GM19193 (cell line): ENCODE measurements around the gene PDIA5.

Experiments
- POLR2A ChIP-seq: IDR thresholded peaks from 4 replicates; pipeline ENCODE4 v1.6.1; 2011; ENCODE audit not compliant: insufficient read depth, insufficient read length; ENCODE audit errors: extremely low read depth

PDIA5 gene

DNA sequence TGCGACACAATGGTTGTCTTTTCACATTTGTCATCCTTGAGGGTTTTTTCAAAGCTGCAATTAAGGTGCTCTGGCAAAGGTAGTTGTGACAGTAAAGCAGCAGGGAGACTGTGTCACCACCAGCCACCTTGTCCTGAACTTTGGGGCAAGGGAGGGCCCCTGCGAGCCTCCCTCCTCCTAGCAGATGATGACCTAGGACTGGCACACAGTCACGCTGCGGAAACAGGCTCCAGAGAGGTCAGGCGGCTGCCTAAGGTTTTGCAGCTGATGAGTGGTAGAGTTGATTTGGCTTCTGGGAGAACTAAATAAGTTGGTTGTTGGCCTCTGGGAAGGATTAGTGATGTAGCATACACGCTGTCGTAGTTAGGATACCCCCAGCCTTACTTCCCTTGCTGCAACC, 62.7 kb downstream of the PDIA5 start:
- no peak for TF ChIP-seq POLR2A

DNA sequence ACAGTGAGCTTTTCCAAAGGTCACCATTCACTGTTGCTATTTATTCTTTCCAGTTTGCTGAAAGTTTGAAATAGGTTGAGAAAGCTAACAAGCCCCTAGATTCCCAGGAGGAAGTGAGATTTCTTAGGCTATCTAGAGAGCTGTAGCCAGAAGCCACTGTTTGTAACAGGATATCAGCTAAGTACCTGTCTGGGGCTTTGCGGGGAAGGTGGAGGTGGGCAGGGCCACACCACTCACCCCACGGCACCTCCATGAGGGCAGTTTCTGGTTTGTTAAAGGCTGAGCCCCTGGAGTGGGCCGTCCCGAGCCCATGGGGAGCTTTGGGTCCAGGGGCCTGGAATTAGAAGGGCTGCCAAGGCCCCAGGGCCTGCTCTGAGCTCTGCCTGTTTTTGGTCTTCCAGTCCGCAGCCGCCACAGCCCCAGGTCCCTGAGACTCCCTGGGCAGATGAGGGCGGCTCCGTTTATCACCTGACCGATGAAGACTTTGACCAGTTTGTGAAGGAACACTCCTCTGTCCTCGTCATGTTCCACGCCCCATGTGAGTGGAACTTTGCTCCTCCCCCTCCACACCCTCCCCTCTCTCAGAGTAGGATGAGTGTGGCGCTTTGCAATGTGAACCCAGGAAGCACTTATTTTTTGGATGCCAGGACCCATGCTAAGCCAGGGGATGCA, 63.4 kb downstream of the PDIA5 start:
- no peak for TF ChIP-seq POLR2A

GRCh38 chr3:123134671-123135070, 67.8 kb downstream of the PDIA5 start:
- no peak for TF ChIP-seq POLR2A

- no peak for TF ChIP-seq POLR2A
Observed at GRCh38 chr3:123137001-123137400, 70.2 kb downstream of the PDIA5 start.

- no peak for TF ChIP-seq POLR2A
Observed at GRCh38 chr3:123138839-123139444, 72.1 kb downstream of the PDIA5 start.

GRCh38 chr3:123139522-123139921, 72.7 kb downstream of the PDIA5 start:
- TF ChIP-seq POLR2A: no peak

DNA sequence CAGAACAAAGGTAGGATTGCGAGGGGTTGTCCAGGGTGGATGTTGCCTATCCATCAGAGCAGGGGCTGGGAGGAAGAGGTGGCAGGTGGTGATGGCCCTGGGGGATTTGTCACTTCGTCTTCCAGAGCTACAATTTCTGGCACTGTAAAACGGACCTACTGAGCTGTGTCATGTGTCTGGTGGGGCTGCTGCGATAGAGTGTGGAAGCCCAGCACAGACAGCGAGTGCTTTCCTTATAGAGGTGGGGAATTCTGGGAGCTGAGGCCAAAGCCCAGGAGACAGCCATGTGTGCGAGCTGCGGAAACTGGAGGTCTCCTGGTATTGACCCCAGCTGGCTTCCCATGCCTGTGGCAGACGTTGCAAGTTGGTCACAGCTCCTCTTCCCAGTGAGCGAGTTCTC, 73.7 kb downstream of the PDIA5 start:
- TF ChIP-seq POLR2A: no peak

GRCh38 chr3:123141276-123141675, 74.5 kb downstream of the PDIA5 start:
- no peak for TF ChIP-seq POLR2A

GRCh38 chr3:123143669-123144411, 77.0 kb downstream of the PDIA5 start:
- no peak for TF ChIP-seq POLR2A

DNA sequence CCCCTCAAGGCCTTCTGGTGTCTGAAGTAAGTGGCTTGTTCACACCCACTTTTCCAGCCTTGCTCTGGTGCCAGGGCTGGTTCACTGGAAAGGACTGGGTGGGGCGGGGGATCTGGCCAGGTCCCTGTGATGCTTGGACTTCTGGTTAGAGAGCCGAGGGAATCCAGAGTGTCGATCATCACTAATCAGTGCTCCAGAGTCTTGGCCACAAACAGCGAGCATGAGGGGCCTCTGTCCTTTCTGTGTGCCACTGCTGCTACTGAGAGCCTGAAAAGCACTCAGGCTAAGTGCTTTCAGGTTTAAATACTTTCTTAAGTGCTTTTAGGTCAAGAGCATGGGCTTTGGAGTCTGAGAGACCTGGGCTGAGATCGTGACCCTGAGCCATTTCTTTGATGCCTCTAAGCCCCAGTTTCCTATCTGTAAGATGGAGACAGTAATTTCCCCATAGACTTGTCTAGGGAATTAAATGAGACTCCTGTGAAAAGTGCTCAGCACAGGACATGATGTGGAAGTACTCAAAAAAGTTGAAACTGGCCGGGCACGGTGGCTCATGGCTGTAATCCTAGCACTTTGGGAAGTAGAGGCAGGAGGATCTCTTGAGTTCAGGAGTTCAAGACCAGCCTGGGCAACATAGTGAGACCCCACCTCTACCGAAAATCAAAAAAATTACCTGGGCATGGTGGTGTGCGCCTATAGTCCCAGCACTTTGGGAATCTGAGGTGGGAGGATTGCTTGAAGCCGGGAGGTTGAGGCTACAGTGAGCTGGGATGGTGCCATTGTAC, 81.1 kb downstream of the PDIA5 start:
- TF ChIP-seq POLR2A: no peak

GRCh38 chr3:123148772-123149171, 81.9 kb downstream of the PDIA5 start:
- TF ChIP-seq POLR2A: no peak

DNA sequence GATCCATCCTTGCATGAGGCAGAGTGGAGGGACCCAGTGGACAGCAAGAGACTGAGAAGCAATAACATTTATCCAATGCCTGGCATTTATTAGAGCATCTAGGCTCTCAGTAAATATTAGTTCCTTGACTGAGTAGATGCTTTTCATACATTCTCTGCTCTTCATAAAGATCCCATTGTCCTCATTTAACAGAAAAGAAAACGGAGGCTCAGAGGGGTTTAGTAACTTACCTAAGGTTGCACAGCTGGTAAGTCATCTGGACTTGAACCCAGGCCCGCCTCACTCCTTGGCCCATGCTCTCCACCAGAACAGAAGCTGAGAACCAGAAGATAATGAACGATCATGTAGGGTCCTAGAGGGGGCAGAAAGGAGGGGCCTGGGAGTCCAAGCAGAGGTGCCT, 82.7 kb downstream of the PDIA5 start:
- TF ChIP-seq POLR2A: no peak

DNA sequence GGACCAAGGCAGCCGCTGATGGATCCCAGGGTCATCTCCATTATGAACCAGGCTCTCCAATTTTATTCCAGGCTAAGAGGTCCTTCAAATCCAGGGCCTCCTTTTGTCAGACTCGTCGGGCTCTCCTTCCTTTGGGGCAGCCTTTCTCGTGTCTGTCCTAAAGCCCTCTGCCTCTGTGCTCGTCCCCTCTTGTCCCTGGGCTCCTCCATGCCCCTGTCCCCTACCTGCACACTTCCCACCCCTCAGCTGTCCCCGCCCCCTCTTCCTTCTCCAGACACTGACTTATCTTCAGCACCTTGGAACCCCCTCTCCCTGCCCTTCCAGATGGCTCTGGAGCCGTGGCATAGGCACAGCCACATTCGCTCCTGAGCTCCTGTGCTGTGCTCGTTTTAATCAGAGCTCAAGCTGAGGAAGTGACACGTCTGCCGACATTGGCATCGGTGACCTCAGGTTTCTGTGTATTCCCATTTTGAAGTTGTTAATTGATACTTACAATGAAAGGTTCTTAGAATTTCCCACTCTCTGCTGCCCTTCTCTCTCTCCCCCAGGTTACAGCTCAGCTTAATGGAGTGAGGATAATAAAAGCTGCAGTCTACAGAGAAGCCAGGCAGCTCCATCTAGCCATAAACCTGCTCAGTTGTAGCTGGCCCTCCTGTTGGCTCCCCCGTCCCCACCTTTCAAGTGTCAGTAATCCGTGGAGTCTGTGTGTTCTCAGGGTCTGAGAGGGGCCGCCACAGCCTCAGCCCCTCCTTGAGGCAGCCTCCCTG, 83.8 kb downstream of the PDIA5 start:
- TF ChIP-seq POLR2A: no peak

- no peak for TF ChIP-seq POLR2A
Observed at GRCh38 chr3:123151251-123151705, 84.5 kb downstream of the PDIA5 start.
